Measurements from ENCODE around the gene EPN1. TPM values are rescaled to one million over a fixed set of nuclear protein-coding genes. Genes with fewer than 3 reads are reported as not detected.

EPN1 gene
- polyA plus RNA-seq, 1 donor (not counting 4 experiments of a cell fraction or from before 2014, with no cell fraction given), result 23.3 TPM

DNA sequence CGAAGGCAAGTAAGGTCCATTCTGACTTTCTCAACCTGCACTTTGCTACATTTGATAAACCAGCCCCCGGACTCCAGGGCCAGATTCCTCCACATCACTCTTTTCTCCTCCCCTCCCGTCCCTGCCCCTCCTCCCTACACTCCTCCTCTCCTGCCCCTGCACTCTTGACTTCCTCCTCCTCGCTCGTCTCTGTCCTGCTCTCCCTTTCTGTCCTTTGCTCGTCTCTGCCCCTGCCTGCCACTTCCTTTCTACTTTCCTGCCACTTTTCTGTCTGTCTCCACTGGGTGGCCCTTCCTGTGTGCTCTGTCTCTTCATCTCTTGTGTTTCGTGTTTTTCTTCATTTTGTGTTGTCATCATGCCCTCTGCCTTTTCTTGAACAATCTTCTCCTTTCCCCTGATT, 13.2 kb upstream of the EPN1 start:
- Histone ChIP-seq H3K4me2 (ENCODE audit: control insufficient read depth, extremely low read depth, insufficient read depth, low read depth, low read length) (no peak overlapping the region), H3K4me3 (ENCODE audit: control insufficient read depth in 2 of 3, extremely low read depth in 1 of 3, insufficient read depth in 2 of 3, low read depth in 1 of 3, low read length in 3 of 3) (no peak overlapping the region), H3K9ac (ENCODE audit: control insufficient read depth, extremely low read depth, insufficient read depth, low read length) (no peak overlapping the region), H2AFZ (ENCODE audit: control insufficient read depth, low read length) (no peak overlapping the region), H3K9me1 (ENCODE audit: control insufficient read depth, extremely low read depth, insufficient read depth, low read length) (no peaks in the 10 kb centered on the region), H3K36me3 (ENCODE audit: control insufficient read depth in 2 of 2, extremely low read depth in 1 of 2, insufficient read depth in 2 of 2, low read length in 2 of 2) (peaks cover 56 to 59% of the 10 kb centered on the region in 2 experiments), H3K27me3 (ENCODE audit: control insufficient read depth, extremely low read depth, insufficient read depth, low read length) (no peaks in the 10 kb centered on the region), H4K20me1 (ENCODE audit: control insufficient read depth, extremely low read depth, insufficient read depth, low read length) (peaks cover 44% of the 10 kb centered on the region), H3K4me1 (ENCODE audit: control insufficient read depth, extremely low read depth, insufficient read depth, low read length) (peaks cover 12% of the 10 kb centered on the region), H3K9me3 (ENCODE audit: control insufficient read depth, low read depth, low read length) (no peaks in the 10 kb centered on the region), H3K27ac (ENCODE audit: control insufficient read depth, insufficient read depth, low read length) (no peak overlapping the region), H3K79me2 (ENCODE audit: control insufficient read depth, insufficient read depth, low read length) (peaks cover 93% of the 10 kb centered on the region)
- FAIRE-seq (no peak), DNase-seq (ENCODE audit: low read depth, low spot score) (no peak)
- dilution Hi-C loops (cut with MboI; ENCODE audit: extremely low pct_ligation_motif_present, low sequenced_read_pairs), result no loop called here
- no peak for TF ChIP-seq EZH2 (IDR thresholded peaks at IDR 0.05; ENCODE audit: low read length)
- TF ChIP-seq, protein P1, sequence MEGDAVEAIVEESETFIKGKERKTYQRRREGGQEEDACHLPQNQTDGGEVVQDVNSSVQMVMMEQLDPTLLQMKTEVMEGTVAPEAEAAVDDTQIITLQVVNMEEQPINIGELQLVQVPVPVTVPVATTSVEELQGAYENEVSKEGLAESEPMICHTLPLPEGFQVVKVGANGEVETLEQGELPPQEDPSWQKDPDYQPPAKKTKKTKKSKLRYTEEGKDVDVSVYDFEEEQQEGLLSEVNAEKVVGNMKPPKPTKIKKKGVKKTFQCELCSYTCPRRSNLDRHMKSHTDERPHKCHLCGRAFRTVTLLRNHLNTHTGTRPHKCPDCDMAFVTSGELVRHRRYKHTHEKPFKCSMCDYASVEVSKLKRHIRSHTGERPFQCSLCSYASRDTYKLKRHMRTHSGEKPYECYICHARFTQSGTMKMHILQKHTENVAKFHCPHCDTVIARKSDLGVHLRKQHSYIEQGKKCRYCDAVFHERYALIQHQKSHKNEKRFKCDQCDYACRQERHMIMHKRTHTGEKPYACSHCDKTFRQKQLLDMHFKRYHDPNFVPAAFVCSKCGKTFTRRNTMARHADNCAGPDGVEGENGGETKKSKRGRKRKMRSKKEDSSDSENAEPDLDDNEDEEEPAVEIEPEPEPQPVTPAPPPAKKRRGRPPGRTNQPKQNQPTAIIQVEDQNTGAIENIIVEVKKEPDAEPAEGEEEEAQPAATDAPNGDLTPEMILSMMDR (optimal IDR thresholded peaks at IDR 0.05 in 1 of 3, IDR thresholded peaks at IDR 0.05 in 1 of 3, conservative IDR thresholded peaks at IDR 0.05 in 1 of 3; ENCODE audit: extremely low read depth in 1 of 3, insufficient read depth in 2 of 3, low read length in 3 of 3), result no peak

DNA sequence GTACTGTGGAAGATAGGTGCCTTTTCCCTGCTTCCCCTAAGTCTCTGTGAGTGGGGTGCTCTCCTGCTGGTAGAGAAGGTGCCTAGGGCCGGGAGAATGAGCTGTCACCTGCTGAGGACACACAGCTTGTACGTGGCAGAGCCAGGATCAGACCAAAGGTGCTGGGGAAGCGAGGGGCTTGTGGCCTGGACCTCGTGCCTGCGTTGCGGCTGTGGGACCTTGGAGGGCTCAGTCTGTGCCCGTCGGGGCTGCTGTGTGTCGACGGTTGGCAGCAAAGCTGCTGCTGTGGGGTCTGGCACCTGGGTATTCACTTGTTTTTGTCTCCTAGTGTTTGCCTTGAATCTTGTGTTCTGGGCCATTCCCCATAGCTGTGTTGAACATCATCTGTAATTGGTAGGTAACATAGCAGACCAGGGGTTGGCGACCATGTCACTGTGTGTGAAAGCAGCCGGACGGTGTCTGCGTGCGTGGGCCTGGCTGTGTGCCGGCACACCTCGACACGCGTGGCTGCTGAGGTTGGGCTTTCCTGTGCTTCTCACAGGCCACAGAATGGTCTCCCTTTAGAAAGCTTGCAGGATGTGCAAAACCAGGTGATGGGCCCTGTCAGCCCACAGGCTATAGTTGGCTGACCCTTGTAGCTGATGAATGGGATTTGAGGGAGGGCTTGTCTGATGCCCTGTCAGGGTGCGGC, 11.0 kb upstream of the EPN1 start:
- no peak overlapping the region for H3K27ac ChIP-seq (ENCODE audit: control insufficient read depth, insufficient read depth, low read length)
- H3K4me1 ChIP-seq (ENCODE audit: control insufficient read depth, extremely low read depth, insufficient read depth, low read length), result peaks cover 9% of the 10 kb centered on the region
- H2AFZ ChIP-seq (ENCODE audit: control insufficient read depth, low read length), result no peak overlapping the region
- no peak overlapping the region for H3K4me2 ChIP-seq (ENCODE audit: control insufficient read depth, extremely low read depth, insufficient read depth, low read depth, low read length)
- peaks cover 2% of the 10 kb centered on the region for H3K9me1 ChIP-seq (ENCODE audit: control insufficient read depth, extremely low read depth, insufficient read depth, low read length)
- no peak for FAIRE-seq
- no peak for DNase-seq (ENCODE audit: low read depth, low spot score)
- no peaks in the 10 kb centered on the region for H3K9me3 ChIP-seq (ENCODE audit: control insufficient read depth, low read depth, low read length)
- H3K36me3 ChIP-seq (ENCODE audit: control insufficient read depth in 2 of 2, extremely low read depth in 1 of 2, insufficient read depth in 2 of 2, low read length in 2 of 2), result peaks cover 63 to 70% of the 10 kb centered on the region in 2 experiments
- H3K79me2 ChIP-seq (ENCODE audit: control insufficient read depth, insufficient read depth, low read length), result peaks cover 93% of the 10 kb centered on the region
- no peaks in the 10 kb centered on the region for H3K27me3 ChIP-seq (ENCODE audit: control insufficient read depth, extremely low read depth, insufficient read depth, low read length)
- no peak overlapping the region for H3K4me3 ChIP-seq (ENCODE audit: control insufficient read depth in 2 of 3, extremely low read depth in 1 of 3, insufficient read depth in 2 of 3, low read depth in 1 of 3, low read length in 3 of 3)
- no peak overlapping the region for H3K9ac ChIP-seq (ENCODE audit: control insufficient read depth, extremely low read depth, insufficient read depth, low read length)
- no peak for TF ChIP-seq EZH2 (IDR thresholded peaks at IDR 0.05; ENCODE audit: low read length)
- TF ChIP-seq, protein P1 (optimal IDR thresholded peaks at IDR 0.05 in 1 of 3, IDR thresholded peaks at IDR 0.05 in 1 of 3, conservative IDR thresholded peaks at IDR 0.05 in 1 of 3; ENCODE audit: extremely low read depth in 1 of 3, insufficient read depth in 2 of 3, low read length in 3 of 3), result no peak
- H4K20me1 ChIP-seq (ENCODE audit: control insufficient read depth, extremely low read depth, insufficient read depth, low read length), result peaks cover 37% of the 10 kb centered on the region
- dilution Hi-C loops (cut with MboI; ENCODE audit: extremely low pct_ligation_motif_present, low sequenced_read_pairs), result no loop called here
